Fibroblast of gingiva (primary cell): Measurements from ENCODE around the gene SNX18.
"Not testable (repeated sequence)": the region's sequence is repeated elsewhere in the genome, so short reads cannot be mapped to it uniquely, and the experiment has no call there.

Experiments used
- DNase-seq: peaks from one replicate; pipeline ENCODE4 v3.0.0-alpha.2; 2011; ENCODE audit warnings: low read depth

Gene SNX18

GRCh38 chr5:54517512-54518145, at the start of gene SNX18:
Gene SNX18 (plus strand): TSS chr5:54517759. CDS start chr5:54517953, 194 bp downstream.
- DNase-seq = peak; percentile 95

GRCh38 chr5:54469622-54470021, 47.9 kb upstream of the SNX18 start:
- DNase-seq = peak; percentile 6

GRCh38 chr5:54470128-54470527, 47.4 kb upstream of the SNX18 start:
- peak; percentile 72 for DNase-seq

GRCh38 chr5:54470677-54471076, 46.9 kb upstream of the SNX18 start:
- DNase-seq = peak; percentile 92

GRCh38 chr5:54471398-54471797, 46.2 kb upstream of the SNX18 start:
- no peak for DNase-seq

GRCh38 chr5:54476682-54477081, 40.9 kb upstream of the SNX18 start:
- DNase-seq = no peak

- no peak for DNase-seq
These were observed 39.5 kb upstream of the SNX18 start for GRCh38 chr5:54477941-54478478.

- DNase-seq = no peak
These were observed 37.3 kb upstream of the SNX18 start for GRCh38 chr5:54480296-54480695.

- no peak for DNase-seq
These were observed 33.2 kb upstream of the SNX18 start for GRCh38 chr5:54484219-54484894.

GRCh38 chr5:54485659-54486058, 31.9 kb upstream of the SNX18 start:
- not testable (repeated sequence) for DNase-seq

GRCh38 chr5:54489648-54489979, 27.9 kb upstream of the SNX18 start:
- DNase-seq = not testable (repeated sequence)

- DNase-seq = no peak
These were observed 26.2 kb upstream of the SNX18 start for GRCh38 chr5:54491326-54491725.

GRCh38 chr5:54492178-54492577, 25.4 kb upstream of the SNX18 start:
- DNase-seq = no peak

GRCh38 chr5:54495027-54495426, 22.5 kb upstream of the SNX18 start:
- no peak for DNase-seq

GRCh38 chr5:54514291-54514690, 3.3 kb upstream of the SNX18 start:
- no peak for DNase-seq

- DNase-seq = peak; percentile 74
These were observed 2.6 kb upstream of the SNX18 start for GRCh38 chr5:54514841-54515432.

GRCh38 chr5:54515634-54516033, 1.9 kb upstream of the SNX18 start:
- no peak for DNase-seq

- DNase-seq = no peak
These were observed 1.4 kb upstream of the SNX18 start for GRCh38 chr5:54516051-54516655.

- DNase-seq = no peak
These were observed 416 bp upstream of the SNX18 start for GRCh38 chr5:54517174-54517511.

GRCh38 chr5:54518146-54518817, 723 bp downstream of the SNX18 start:
- DNase-seq = peak; percentile 45

GRCh38 chr5:54518818-54519508, 1.4 kb downstream of the SNX18 start:
- peak; percentile 55 for DNase-seq

- DNase-seq = no peak
These were observed 1.9 kb downstream of the SNX18 start for GRCh38 chr5:54519509-54519876.
